Mucosa of gallbladder (tissue), 1 donor: ENCODE data around the gene NDUFS2. TPM values are rescaled to one million over a fixed set of nuclear protein-coding genes. Genes with fewer than 3 reads are reported as not detected.
A peak's percentile ranks its signal among the peaks of the same experiment; 100 is the strongest.

Experiments
- DNase-seq: peaks from one replicate; pipeline ENCODE4 v3.0.0-alpha.2; 2020; ENCODE audit warnings: low spot score
- total RNA-seq: library from RNA; stranded (reverse); gene quantifications from one replicate; pipeline ENCODE4 v1.2.1, GENCODE V29; 2021
- donor health status: DM: no; HTN: no; CAD: no.

NDUFS2 gene
- 82.5 TPM for total RNA-seq

DNA sequence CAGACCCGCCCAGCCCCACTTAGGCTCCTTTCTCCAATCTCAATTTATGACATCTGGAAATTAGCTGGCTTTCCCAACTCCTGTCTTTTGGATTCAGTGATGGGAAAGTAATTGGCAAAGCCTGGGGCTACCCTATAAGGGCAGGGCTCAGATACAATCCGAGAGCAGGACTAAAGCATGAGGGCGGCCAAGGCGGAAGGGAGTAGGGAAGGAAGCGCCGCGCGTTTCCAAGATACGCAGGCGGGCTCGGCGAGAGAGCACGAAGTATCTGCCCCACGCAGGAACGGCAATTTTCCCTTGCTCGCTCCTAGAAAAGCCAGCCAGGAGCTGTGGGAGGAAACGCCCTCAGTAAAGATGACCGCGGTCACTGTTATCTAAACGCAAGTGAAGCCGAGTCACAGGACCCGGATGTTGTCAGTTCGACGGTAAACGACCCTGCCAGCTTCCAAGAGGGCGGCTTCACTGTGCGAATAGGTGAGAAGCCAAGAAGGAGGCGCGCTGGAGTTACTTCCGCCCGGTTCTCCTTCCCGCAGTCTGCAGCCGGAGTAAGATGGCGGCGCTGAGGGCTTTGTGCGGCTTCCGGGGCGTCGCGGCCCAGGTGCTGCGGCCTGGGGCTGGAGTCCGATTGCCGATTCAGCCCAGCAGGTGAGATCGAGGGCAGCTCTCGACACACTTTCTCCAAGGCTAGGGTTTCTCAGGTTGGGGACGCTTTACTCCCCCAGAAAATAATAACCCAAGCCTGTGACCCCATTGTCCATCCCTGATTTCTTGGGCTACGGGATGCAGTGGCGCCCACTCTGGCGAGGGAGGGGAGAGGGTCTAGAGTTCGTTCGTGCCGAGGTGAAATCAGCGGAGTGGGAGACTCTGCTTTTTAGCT lies at the start of gene NDUFS2:
TSS of gene NDUFS2 (plus strand) at position 532 of the 877 bp plus-strand sequence. CDS start at position 551, 19 bp downstream.
- peak; percentile 98 for DNase-seq

DNA sequence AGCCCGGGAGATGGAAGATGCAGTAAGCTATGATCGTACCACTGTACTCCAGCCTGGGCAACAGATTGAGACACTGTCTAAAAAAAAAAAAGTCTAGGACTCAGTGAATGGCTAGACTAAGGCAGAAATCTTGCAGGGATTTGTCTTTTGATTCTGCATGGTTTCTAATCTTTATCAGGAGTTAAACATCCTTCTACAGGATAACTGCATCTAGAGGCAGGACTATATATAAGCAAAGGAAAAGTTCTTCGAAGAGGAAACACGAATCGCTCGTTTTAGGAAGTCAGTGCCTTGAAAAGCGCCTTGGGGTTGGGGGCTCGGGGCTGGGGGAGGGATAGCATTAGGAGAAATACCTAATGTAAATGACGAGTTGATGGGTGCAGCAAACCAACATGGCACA lies 49.0 kb upstream of the NDUFS2 start:
- no peak for DNase-seq

DNA sequence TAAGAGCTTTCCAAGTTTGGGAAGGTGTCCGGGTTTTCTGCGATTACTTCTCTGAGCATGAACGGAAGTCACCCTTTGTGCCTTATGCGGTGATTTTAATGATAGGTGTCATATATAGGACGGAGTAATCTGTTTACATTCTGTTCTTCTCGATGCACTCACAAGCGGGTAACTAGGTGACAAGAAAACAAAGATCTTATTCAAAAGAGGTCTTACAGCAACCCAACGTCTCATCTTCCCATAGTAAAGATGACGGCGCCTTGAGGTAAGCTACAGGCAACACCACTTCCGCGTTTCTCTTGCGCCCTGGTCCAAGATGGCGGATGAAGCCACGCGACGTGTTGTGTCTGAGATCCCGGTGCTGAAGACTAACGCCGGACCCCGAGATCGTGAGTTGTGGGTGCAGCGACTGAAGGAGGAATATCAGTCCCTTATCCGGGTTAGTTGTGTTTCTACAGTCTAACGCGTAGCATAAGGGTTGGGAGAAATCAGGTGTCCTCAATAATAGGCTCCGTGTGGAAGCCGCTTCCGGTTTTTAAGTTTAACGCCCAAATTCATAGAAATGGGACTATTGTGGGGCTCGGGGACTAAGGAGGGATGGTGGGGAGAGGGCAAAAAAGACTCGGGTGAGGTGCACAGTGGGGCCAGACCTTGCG lies 48.4 kb upstream of the NDUFS2 start, which contains the start of gene UFC1:
TSS of gene UFC1 (plus strand) at position 297 of the 656 bp plus-strand sequence. CDS start at position 317, 20 bp downstream.
- peak; percentile 86 for DNase-seq

DNA sequence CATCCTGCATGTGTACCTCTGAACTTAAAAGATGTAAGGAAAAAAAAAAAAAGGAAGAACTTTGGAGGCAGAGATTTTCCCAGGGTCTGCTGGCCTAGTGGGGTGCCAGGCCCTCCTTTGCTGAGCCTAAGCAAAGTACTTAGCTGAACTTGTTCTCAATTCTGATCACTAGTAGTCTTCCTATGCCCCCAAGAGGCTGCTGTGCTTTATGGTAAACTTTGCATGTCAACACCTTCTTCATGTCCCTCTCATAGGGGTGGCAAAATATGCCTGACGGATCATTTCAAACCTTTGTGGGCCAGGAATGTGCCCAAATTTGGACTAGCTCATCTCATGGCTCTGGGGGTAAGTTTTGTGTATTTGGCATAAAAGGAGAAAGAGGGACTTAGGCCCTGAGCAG lies 44.3 kb upstream of the NDUFS2 start:
- no peak for DNase-seq

DNA sequence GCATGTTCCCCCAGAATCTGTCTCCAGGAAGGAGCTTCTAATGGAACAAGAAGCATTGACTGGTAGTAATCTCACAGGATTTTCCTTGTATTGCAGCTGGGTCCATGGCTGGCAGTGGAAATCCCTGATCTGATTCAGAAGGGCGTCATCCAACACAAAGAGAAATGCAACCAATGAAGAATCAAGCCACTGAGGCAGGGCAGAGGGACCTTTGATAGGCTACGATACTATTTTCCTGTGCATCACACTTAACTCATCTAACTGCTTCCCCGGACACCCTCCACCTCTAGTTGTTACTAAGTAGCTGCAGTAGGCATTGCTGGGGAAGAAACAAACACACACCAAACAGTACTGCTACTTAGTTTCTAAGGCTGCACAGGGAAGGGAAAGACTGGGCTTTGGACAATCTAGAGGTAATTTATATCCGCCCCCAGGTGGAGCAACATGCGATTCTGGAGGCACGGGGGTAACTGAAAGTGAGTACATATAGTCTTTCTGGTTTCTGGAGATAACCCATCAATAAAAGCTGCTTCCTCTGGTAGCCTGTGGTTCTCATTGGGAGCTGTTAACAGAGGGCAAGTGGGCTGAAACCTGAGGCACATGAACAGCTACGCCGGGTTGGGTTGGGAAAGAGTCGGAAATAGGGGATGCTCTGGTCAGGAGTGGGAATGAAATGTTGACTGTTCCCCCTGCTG lies 43.7 kb upstream of the NDUFS2 start:
- no peak for DNase-seq

DNA sequence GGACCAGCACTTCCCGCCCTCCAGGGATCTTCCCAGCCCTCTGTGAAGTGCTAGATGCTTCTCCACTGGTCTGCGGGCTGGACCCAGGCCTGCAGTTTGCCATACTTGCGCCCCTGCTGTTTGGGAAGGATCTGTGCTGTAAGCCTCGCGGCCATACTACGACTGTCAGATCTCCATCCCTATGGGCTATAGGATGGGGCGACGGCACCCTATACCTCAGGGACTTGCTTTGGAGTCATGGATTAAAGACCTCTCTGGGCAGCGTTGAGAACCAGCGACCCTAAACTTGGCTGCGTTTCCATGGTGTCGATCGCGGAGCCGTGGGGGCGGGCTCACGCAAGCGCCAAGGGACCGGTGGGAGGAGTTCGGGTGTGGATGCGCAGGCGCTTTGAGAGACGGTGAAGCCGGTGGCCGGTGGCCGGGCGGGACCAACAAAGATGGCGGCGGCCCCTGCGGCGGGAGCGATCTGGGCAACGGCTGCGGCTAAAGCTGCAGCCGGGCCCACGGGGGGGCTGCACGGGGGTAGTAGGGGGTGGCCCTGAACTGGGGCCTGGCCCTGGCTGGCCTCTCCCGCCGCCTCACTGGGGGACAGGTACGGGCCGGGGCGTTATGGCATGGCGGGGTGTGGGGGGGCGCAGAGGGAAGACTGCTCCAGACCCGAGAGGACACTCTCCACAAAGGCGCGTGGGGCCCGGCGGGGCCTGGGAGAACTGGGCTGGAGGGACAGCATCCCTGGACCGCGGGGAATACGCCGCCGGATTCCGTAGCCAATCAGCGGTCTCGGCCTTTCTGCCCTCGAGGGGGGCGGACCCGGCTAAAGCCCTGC lies 42.9 kb upstream of the NDUFS2 start, which contains the start of gene USP21:
TSS of gene USP21 (plus strand) at position 414 of the 826 bp plus-strand sequence. CDS start 1,141 bp downstream, outside the sequence.
- DNase-seq: peak; percentile 93

DNA sequence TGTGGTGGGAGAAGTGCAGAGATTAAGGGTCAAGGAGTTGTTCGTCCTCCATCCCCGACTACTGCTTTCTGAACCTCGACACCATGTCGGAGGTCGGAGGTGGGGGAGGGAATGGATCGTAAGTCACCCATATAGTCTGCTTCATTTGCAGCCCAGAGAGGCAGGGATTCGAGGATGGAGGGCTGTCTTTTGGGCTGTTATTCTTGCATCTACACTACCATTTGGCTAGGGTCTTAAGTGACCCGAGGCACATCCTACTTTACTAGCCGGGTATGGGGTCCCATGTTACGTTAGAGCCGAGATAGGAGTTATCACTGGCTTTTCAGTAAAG lies 42.3 kb upstream of the NDUFS2 start:
- DNase-seq: no peak

DNA sequence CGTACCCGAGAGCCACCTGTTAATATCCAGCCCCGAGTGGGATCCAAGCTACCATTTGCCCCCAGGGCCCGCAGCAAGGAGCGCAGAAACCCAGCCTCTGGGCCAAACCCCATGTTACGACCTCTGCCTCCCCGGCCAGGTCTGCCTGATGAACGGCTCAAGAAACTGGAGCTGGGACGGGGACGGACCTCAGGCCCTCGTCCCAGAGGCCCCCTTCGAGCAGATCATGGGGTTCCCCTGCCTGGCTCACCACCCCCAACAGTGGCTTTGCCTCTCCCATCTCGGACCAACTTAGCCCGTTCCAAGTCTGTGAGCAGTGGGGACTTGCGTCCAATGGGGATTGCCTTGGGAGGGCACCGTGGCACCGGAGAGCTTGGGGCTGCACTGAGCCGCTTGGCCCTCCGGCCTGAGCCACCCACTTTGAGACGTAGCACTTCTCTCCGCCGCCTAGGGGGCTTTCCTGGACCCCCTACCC lies 41.5 kb upstream of the NDUFS2 start:
- DNase-seq: no peak

DNA sequence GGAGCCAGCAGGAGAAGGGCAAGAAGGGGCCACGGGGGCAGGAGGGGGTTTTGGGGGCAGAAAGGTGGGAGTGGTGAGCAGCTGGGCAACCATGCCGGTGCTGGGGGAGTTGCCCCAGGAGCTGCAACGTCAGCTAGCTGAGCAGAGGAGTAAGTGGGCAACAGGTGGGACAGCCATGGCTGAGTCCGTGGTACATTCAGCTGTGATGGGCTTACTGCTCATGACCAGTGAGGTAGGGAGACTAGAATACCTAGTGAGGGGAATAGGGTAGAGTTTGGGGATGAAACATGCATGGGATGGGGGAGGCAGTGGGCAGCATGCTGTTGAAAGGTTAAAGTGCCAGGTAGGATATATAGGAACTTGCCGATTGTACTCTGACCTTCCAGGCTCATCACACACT lies 40.5 kb upstream of the NDUFS2 start:
- no peak for DNase-seq

DNA sequence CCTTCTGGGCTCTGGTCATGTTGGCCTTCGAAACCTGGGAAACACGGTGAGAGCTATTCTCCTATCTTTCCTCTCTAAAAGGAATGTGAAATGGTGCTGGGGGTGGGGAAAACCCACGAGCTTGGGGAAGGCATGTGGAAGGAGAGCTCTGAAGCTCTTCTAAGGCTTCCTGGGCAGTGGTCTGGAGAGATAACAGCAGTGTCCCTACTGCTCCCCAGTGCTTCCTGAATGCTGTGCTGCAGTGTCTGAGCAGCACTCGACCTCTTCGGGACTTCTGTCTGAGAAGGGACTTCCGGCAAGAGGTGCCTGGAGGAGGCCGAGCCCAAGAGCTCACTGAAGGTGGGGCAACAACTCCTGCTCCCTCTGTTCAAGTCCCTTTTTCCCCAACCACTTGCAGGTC lies 40.1 kb upstream of the NDUFS2 start:
- DNase-seq: no peak

DNA sequence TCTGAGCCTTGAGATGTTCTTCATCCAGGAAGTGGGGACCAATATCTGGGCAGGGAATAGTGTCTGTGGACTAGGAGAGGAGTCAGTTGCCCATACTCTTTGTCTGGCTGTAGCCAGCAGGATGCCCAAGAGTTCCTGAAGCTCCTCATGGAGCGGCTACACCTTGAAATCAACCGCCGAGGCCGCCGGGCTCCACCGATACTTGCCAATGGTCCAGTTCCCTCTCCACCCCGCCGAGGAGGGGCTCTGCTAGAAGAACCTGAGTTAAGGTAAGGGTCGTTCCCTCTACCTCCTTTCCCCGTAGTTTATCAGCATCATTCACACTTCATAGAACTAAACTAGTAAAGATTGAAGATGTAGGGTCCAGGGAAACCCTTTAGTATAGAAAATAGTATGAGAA lies 39.4 kb upstream of the NDUFS2 start:
- DNase-seq: no peak

DNA sequence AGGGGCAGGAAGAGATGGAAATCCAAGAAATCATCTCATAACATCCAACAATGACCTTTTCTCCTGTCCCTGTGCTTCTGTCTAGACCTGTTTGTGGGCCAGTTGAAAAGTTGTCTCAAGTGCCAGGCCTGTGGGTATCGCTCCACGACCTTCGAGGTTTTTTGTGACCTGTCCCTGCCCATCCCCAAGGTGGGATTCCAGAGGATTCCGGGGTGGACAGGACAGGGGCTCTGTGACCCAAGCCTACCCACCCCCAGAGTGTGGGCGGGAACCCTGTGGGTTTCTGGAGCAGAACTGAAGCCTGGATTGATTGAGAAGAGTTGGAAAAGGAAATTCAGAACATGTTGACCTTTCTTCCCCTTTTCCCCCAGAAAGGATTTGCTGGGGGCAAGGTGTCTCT lies 38.4 kb upstream of the NDUFS2 start:
- no peak for DNase-seq

DNA sequence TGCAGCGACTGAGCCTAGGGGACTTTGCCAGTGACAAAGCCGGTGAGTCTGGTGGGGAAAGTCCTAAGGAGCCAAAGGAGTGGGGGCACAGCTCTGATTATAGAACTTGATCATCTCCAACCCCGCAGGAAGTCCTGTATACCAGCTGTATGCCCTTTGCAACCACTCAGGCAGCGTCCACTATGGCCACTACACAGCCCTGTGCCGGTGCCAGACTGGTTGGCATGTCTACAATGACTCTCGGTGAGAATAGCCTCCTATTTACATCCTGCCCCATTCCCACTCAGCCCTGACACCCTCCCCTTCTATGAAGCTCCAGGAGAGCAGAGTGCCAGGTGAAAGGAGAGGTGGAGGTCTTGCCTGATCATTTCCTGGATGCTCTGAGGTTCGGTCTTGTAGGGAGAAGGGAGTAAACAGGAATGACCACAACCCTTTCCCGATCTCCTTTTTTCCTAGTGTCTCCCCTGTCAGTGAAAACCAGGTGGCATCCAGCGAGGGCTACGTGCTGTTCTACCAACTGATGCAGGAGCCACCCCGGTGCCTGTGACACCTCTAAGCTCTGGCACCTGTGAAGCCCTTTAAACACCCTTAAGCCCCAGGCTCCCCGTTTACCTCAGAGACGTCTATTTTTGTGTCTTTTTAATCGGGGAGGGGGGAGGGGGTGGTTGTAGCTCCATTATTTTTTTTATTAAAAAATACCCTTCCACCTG lies 37.1 kb upstream of the NDUFS2 start:
- no peak for DNase-seq

DNA sequence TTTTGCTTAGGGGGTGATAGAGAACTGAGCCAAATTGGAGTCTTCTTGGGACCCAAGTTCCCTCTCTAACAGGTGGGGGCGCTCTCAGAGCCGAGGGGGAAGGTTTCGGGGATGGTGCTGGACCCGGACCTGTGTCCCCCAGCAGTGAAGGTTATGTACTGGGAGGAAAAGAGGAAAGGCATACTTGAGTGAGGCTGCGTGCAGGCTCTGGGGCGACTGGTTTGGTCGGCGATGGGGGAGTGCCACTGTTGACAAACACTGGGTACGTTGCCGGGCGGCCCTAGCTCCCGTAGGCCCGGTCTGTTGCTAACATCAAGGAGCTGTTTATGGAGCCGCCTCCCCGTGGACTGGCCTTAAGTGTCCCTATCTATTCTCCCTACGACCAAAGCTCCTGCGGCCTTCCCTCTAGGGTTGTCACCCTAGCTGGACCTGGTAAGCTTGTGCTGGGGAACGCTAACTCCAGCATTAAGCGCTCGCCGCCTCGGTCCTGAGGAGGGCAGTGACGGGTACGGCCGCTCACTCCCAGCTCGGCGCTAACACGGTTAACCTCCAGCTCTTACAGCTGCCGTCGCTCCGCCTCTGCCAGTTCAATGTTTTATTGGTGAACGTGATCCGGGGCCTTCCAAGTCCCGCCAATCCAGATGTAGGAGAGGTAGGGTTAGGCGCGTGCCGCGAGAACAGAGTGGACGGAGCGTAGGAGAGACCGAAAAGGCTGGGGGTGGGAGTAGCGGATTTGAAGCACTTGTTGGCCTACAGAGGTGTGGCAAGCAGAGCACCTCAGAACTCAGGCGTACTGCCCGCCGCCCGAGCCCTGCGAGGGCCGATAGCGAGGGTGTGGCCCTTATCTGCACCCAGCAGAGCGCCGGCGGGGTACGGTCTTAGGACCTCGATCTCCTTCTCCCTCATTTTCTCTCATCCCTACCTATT lies 36.2 kb upstream of the NDUFS2 start, which contains the start of gene PPOX:
TSS of gene PPOX (plus strand) at position 685 of the 927 bp plus-strand sequence. CDS start 422 bp downstream, outside the sequence.
- peak; percentile 97 for DNase-seq

DNA sequence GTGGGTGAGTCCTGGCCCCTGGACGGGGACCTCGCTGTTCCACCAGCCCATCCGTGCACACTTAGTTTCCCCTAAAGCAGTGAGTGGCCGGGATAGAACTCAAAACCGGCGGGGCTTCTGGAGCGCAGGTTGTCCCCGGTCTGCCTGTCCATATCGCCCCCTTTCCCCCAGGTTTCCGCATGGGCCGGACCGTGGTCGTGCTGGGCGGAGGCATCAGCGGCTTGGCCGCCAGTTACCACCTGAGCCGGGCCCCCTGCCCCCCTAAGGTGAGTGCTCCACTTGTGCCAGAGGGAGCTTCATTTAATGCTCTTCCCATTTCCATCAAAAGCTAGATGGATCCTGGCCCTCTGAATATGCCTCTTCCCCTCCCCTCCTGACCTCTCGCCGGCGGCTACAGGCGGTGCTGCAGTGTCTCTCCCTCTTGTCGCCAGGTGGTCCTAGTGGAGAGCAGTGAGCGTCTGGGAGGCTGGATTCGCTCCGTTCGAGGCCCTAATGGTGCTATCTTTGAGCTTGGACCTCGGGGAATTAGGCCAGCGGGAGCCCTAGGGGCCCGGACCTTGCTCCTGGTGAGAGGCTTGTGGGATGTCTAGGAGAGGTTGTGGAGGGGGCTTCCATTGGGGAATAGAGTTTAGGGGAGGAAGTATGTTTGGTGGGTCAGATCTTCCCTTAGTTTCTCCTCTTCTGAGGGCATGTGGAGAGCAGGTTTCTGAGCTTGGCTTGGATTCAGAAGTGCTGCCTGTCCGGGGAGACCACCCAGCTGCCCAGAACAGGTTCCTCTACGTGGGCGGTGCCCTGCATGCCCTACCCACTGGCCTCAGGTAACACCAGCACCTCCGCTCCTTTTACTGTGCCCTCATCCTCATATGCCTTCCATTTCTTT lies 35.3 kb upstream of the NDUFS2 start:
- DNase-seq: no peak

DNA sequence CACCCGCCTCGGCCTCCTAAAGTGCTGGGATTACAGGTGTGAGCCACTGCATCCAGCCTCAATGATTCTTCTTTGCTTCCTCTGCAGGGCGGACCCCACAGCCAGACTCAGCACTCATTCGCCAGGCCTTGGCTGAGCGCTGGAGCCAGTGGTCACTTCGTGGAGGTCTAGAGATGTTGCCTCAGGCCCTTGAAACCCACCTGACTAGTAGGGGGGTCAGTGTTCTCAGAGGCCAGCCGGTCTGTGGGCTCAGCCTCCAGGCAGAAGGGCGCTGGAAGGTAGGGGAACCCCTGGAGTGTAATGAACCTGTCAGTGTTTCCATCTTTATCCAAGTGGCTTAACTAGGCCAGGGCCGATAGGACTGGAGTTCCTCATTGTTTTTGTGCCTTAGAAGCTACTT lies 33.3 kb upstream of the NDUFS2 start:
- DNase-seq: no peak

DNA sequence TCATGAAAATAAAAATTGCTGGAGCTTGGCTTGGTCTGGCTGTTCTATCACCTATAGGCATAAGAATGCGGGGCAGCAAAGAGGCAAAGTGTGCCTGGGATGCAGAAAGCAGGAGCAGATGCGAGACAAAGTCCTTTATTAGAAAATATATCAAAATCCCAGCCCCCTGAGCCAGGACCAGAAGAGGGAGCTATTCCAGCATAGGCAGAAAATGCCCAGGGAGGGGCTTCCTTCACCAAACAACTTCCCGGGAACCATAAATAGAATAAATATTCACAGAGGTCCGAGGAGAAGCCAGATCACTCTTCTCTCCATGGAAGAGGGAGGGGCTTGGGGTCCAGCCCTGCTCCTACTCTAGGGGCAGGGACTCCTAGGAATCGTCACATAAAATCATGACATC lies 31.0 kb upstream of the NDUFS2 start:
- DNase-seq: no peak

DNA sequence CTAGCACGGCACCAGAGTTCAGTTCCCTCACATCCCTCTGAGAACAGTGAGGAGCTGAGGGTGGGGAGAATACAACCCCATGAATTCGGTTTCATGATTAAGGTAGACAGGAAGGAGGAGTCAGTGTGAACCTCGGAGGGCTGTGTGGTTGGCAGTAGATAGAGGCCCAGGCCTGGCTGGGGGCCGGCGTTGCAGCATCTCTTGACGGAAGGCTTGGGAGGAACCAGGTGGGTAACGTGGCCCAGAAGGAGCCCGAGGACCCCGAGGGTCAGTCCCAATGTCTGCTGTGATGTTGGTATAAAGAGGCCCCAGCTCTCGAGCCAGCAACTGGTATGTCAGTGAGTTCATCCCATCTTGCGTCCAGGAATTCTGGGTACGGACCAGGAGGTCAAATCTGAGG lies 30.5 kb upstream of the NDUFS2 start:
- DNase-seq: no peak
